CD4-positive, alpha-beta memory T cell (primary cell): ENCODE measurements around the gene CD53. TPM values are rescaled to one million over a fixed set of nuclear protein-coding genes. Genes with fewer than 3 reads are reported as not detected.
"Not testable (repeated sequence)": the region's sequence is repeated elsewhere in the genome, so short reads cannot be mapped to it uniquely, and the experiment has no call there.

ENCODE experiments used
- CTCF ChIA-PET: fragments of 350-600 bp; sonication (Branson Sonifier 250); formaldehyde crosslinking; loops from one replicate; lab custom pipeline; 2021; ENCODE audit warnings: inconsistent platforms; ENCODE audit not compliant: partially characterized antibody; lab: Charles Lee
- POLR2A ChIA-PET: fragments of 350-600 bp; sonication (Branson Sonifier 250); formaldehyde crosslinking; loops from one replicate; lab custom pipeline; 2021; ENCODE audit not compliant: partially characterized antibody; lab: Charles Lee
- DNase-seq, 5 donors: peaks; one replicate each; pipeline versions ENCODE4 v3.0.0 to v3.0.0-alpha.2; 2020 to 2022; ENCODE audit warnings: mixed read lengths in 1 of 5
- H3K27ac ChIP-seq: one replicate; pipeline ENCODE4 v1.7.0; 2013; ENCODE audit warnings: low read depth, low read length
- H3K27me3 ChIP-seq: 2 replicates; pipeline ENCODE4 v1.7.0; 2013; ENCODE audit warnings: mild to moderate bottlenecking, low read length, moderate library complexity; ENCODE audit not compliant: insufficient read depth
- H3K36me3 ChIP-seq: 2 replicates; pipeline ENCODE4 v1.7.0; 2013; ENCODE audit warnings: mild to moderate bottlenecking, low read length, moderate library complexity; ENCODE audit not compliant: insufficient read depth
- H3K4me1 ChIP-seq: 2 replicates; pipeline ENCODE4 v1.7.0; 2013; ENCODE audit warnings: mild to moderate bottlenecking, low read length, moderate library complexity; ENCODE audit not compliant: insufficient read depth
- H3K4me3 ChIP-seq, 2 donors: one replicate each; pipeline ENCODE4 v1.7.0; 2013; ENCODE audit warnings: low read length in 2 of 2, mild to moderate bottlenecking in 1 of 2
- H3K9me3 ChIP-seq, 2 donors: one replicate each; pipeline ENCODE4 v1.7.0; 2013; ENCODE audit warnings: low read length in 2 of 2, control low read depth in 1 of 2; ENCODE audit not compliant: control insufficient read depth in 1 of 2
- H3K27ac Mint-ChIP-seq, 7 donors: one replicate each; pipeline ENCODE4 v1.8.0; 2020 to 2021; ENCODE audit warnings: mixed read lengths in 7 of 7, mild to moderate bottlenecking in 6 of 7, inconsistent platforms in 3 of 7, moderate library complexity in 3 of 7
- H3K27me3 Mint-ChIP-seq, 2 donors: one replicate each; pipeline ENCODE4 v1.8.0; 2020 to 2021; ENCODE audit warnings: mixed read lengths in 2 of 2
- H3K36me3 Mint-ChIP-seq, 2 donors: one replicate each; pipeline ENCODE4 v1.8.0; 2020 to 2021; ENCODE audit warnings: mixed read lengths in 2 of 2, inconsistent platforms in 1 of 2, mild to moderate bottlenecking in 1 of 2
- H3K4me1 Mint-ChIP-seq, 4 donors: one replicate each; pipeline ENCODE4 v1.8.0; 2020 to 2021; ENCODE audit warnings: mixed read lengths in 4 of 4, mild to moderate bottlenecking in 1 of 4
- H3K4me3 Mint-ChIP-seq, 8 donors: one replicate each; pipeline ENCODE4 v1.8.0; 2020 to 2021; ENCODE audit warnings: mixed read lengths in 8 of 8, mild to moderate bottlenecking in 7 of 8, moderate library complexity in 6 of 8, inconsistent platforms in 3 of 8
- H3K9me3 Mint-ChIP-seq, 8 donors: one replicate each; pipeline ENCODE4 v1.8.0; 2020 to 2021; ENCODE audit warnings: mixed read lengths in 8 of 8, mild to moderate bottlenecking in 5 of 8, inconsistent platforms in 3 of 8, moderate library complexity in 1 of 8
- intact Hi-C: fragments of 100-400 bp; cut with micrococcal nuclease; formaldehyde crosslinking; loops from one replicate; pipeline ENCODE4 v1.15.1; 2023
- polyA plus RNA-seq, 2 donors: library from polyadenylated mRNA; unstranded; fragments of 300-500 nt; fragmentation: Illumina TruSeq; gene quantifications; one replicate each; pipeline ENCODE4 v1.2.3, GENCODE V29; 2021
- total RNA-seq, 2 experiments: library from RNA; stranded (reverse); gene quantifications; one replicate each; pipeline ENCODE4 v1.2.3, GENCODE V29; 2021

Gene CD53
- total and polyA plus RNA-seq, 4 experiments from 2014 or later, result 337 to 1,003 (median 663) TPM

DNA sequence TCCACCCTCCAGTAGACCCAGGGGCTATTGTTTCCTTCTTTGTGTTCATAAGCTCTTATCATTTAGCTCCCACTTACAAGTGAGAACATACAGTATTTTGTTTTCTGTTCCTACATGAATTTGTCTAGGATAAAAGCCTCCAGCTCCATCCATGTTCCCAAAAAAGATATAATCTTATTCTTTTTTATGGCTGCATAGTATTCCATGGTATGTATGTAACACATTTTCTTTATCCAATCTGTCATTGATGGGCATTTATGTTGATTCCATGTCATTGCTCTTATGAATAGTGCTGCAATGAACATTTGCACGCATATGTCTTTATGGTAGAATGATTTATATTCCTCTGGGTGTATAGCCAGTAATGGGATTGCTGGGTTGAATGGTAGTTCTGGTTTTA, 11.0 kb upstream of the CD53 start:
- H3K9me3 ChIP-seq, H3K36me3 ChIP-seq, H3K4me3 ChIP-seq, H3K4me1 ChIP-seq, H3K27me3 ChIP-seq, H3K27me3 Mint-ChIP-seq, intact Hi-C loops, H3K36me3 Mint-ChIP-seq, H3K4me1 Mint-ChIP-seq, H3K4me3 Mint-ChIP-seq, DNase-seq, H3K27ac ChIP-seq: not testable (repeated sequence)
- POLR2A ChIA-PET, result interaction anchor here (1.3 to 1.5 kb wide), 2 partner anchors 9 to 11 kb away, joined by 5 to 7 read pairs; partner anchors contain the start of gene CD53
- peak overlapping the region in 1 of 7 donors; percentile 12 for H3K27ac Mint-ChIP-seq
- peaks cover 0 to 39% (median 17%) of the 10 kb centered on the region in 8 donors for H3K9me3 Mint-ChIP-seq
- CTCF ChIA-PET, result interaction anchor here (1.3 kb wide), 1 partner anchor 92 kb away, joined by 3 read pairs; no protein-coding TSS in a partner anchor

DNA sequence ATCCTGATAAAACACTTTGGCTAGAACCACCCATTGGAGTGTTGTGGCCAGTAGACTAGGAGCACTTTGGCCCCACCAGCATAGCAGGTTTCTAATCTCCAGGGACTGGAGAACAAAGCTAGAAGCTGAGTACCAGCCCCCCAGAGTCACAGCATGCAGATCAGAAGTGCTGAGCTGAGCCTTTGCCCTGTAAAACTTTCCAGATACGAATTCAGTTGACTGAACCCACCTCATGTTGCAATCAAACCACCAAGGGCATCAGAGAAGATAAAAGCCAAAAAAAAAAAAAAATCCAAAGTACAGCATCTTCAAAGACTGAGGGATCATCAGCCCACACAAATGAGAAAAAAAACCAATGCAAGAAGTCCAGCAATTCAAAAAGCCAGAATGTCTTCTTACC, 8.7 kb upstream of the CD53 start:
- ChIA-PET POLR2A (interaction anchor here (0.7 to 1.2 kb wide), 2 partner anchors 9 to 192 kb away, joined by 3 read pairs; partner anchors contain the start of gene CD53), CTCF (interaction anchor here (1.0 to 1.1 kb wide), 3 partner anchors 128 to 404 kb away, joined by 3 to 5 read pairs (median 3); no protein-coding TSS in a partner anchor)
- Histone ChIP-seq H3K36me3 (no peaks in the 10 kb centered on the region), H3K9me3 (peaks cover 0 to 4% of the 10 kb centered on the region in 2 donors), H3K4me1 (peaks cover 8% of the 10 kb centered on the region), H3K27ac (no peak overlapping the region), H3K4me3 (no peak overlapping the region), H3K27me3 (no peaks in the 10 kb centered on the region)
- Mint-ChIP-seq H3K27me3 (peaks cover 0 to 1% of the 10 kb centered on the region in 2 donors), H3K4me1 (peaks cover 5 to 25% (median 8%) of the 10 kb centered on the region in 4 donors), H3K36me3 (peaks cover 0 to 8% of the 10 kb centered on the region in 2 donors), H3K27ac (no peak overlapping the region), H3K9me3 (peaks cover 0 to 52% (median 20%) of the 10 kb centered on the region in 8 donors), H3K4me3 (peak overlapping the region in 1 of 8 donors; percentile 11)
- intact Hi-C loops, result no loop called here
- DNase-seq, result no peak

GRCh38 chr1:110870721-110871388, 2.1 kb upstream of the CD53 start:
- intact Hi-C loops, result loop anchor here (5.0 to 10.0 kb wide), 3 partner anchors 226 to 726 kb away; partner anchors contain the start of gene KCNC4
- H3K4me3 Mint-ChIP-seq, result peak overlapping the region; percentile 2 to 100 (median 47)
- H3K9me3 ChIP-seq, result no peaks in the 10 kb centered on the region
- no peak overlapping the region for H3K4me3 ChIP-seq
- no peak for DNase-seq
- H3K27me3 Mint-ChIP-seq, result no peaks in the 10 kb centered on the region
- peak overlapping the region; percentile 88 for H3K27ac ChIP-seq
- CTCF ChIA-PET, result interaction anchor here (1.3 to 1.8 kb wide), 3 partner anchors 8 to 88 kb away, joined by 3 to 5 read pairs (median 5); no protein-coding TSS in a partner anchor
- H3K36me3 ChIP-seq, result no peaks in the 10 kb centered on the region
- peaks cover 29 to 71% (median 38%) of the 10 kb centered on the region in 4 donors for H3K4me1 Mint-ChIP-seq
- peaks cover 12 to 29% of the 10 kb centered on the region in 2 donors for H3K36me3 Mint-ChIP-seq
- peak overlapping the region; percentile 93 to 99 (median 98) for H3K27ac Mint-ChIP-seq
- H3K4me1 ChIP-seq, result peaks cover 32% of the 10 kb centered on the region
- no peaks in the 10 kb centered on the region for H3K27me3 ChIP-seq
- H3K9me3 Mint-ChIP-seq, result peaks cover 0 to 22% (median 6%) of the 10 kb centered on the region in 8 donors
- POLR2A ChIA-PET, result interaction anchor here (1.2 to 5.3 kb wide), 5 partner anchors 9 to 93 kb away, joined by 5 to 69 read pairs (median 6); partner anchors contain the start of gene LRIF1

DNA sequence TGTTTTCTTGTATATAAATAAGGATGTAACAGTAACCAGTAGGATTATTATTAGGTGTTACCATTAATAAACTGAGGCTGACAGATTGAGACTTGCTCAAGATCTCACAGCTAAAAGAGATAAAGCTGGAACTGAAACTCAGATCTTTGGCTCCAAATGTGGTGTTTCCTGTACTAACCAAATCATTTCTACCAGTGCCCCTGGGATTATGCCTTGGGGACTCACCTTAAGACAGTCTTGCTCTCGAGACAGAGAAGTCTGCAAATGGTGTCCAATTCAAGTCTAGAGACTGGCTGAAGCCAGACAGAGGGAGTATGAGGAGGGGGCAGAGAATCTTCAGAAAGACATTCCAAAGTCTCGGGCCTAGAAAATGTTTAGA, 593 bp upstream of the CD53 start:
- ChIA-PET POLR2A (interaction anchor here (0.6 to 5.3 kb wide), 13 partner anchors 8 to 356 kb away, joined by 3 to 69 read pairs (median 6); partner anchors contain the start of genes CHI3L2, KCNA3 and LRIF1), CTCF (interaction anchor here (1.0 to 3.1 kb wide), 5 partner anchors 43 to 158 kb away, joined by 3 to 15 read pairs (median 5); no protein-coding TSS in a partner anchor)
- peaks cover 15 to 35% of the 10 kb centered on the region in 2 donors for H3K36me3 Mint-ChIP-seq

GRCh38 chr1:110873856-110874255, 908 bp downstream of the CD53 start:
- Mint-ChIP-seq H3K4me1 (peaks cover 44 to 75% (median 51%) of the 10 kb centered on the region in 4 donors), H3K27me3 (no peaks in the 10 kb centered on the region), H3K4me3 (peak overlapping the region; percentile 94 to 100 (median 98)), H3K9me3 (no peaks in the 10 kb centered on the region), H3K27ac (peak overlapping the region; percentile 93 to 99 (median 98)), H3K36me3 (peaks cover 24 to 45% of the 10 kb centered on the region in 2 donors)
- Histone ChIP-seq H3K27ac (peak overlapping the region; percentile 88), H3K4me1 (peaks cover 56% of the 10 kb centered on the region), H3K27me3 (no peaks in the 10 kb centered on the region), H3K36me3 (no peaks in the 10 kb centered on the region), H3K4me3 (peak overlapping the region; percentile 79 to 92), H3K9me3 (no peaks in the 10 kb centered on the region)
- ChIA-PET POLR2A (interaction anchor here (0.6 to 5.3 kb wide), 23 partner anchors 11 to 342 kb away, joined by 3 to 69 read pairs (median 5); partner anchors contain the start of genes CEPT1, DRAM2, KCNA3 and LRIF1), CTCF (interaction anchor here (1.5 to 3.2 kb wide), 6 partner anchors 17 to 254 kb away, joined by 3 to 15 read pairs (median 8); no protein-coding TSS in a partner anchor)
- intact Hi-C loops, result loop anchor here (1.0 to 10.0 kb wide), 7 partner anchors 43 to 839 kb away; partner anchors contain the start of genes KCNC4, LRIF1 and STRIP1
- peak in 2 of 5 donors; percentile 3 to 54 for DNase-seq

More for the DNA sequence above, 593 bp upstream of the CD53 start:
- no peaks in the 10 kb centered on the region for H3K27me3 Mint-ChIP-seq
- H3K4me3 ChIP-seq, result peak overlapping the region; percentile 79 to 92
- H3K4me3 Mint-ChIP-seq, result peak overlapping the region; percentile 94 to 100 (median 98)
- no peaks in the 10 kb centered on the region for H3K36me3 ChIP-seq
- no peaks in the 10 kb centered on the region for H3K27me3 ChIP-seq
- H3K9me3 ChIP-seq, result no peaks in the 10 kb centered on the region
- H3K9me3 Mint-ChIP-seq, result peaks cover 0 to 9% (median 1%) of the 10 kb centered on the region in 8 donors
- peaks cover 36 to 79% (median 45%) of the 10 kb centered on the region in 4 donors for H3K4me1 Mint-ChIP-seq
- peaks cover 47% of the 10 kb centered on the region for H3K4me1 ChIP-seq
- no peak for DNase-seq
- intact Hi-C loops, result loop anchor here (2.0 to 10.0 kb wide), 4 partner anchors 42 to 725 kb away; partner anchors contain the start of gene KCNC4
- peak overlapping the region; percentile 93 to 99 (median 98) for H3K27ac Mint-ChIP-seq
- peak overlapping the region; percentile 88 for H3K27ac ChIP-seq

DNA sequence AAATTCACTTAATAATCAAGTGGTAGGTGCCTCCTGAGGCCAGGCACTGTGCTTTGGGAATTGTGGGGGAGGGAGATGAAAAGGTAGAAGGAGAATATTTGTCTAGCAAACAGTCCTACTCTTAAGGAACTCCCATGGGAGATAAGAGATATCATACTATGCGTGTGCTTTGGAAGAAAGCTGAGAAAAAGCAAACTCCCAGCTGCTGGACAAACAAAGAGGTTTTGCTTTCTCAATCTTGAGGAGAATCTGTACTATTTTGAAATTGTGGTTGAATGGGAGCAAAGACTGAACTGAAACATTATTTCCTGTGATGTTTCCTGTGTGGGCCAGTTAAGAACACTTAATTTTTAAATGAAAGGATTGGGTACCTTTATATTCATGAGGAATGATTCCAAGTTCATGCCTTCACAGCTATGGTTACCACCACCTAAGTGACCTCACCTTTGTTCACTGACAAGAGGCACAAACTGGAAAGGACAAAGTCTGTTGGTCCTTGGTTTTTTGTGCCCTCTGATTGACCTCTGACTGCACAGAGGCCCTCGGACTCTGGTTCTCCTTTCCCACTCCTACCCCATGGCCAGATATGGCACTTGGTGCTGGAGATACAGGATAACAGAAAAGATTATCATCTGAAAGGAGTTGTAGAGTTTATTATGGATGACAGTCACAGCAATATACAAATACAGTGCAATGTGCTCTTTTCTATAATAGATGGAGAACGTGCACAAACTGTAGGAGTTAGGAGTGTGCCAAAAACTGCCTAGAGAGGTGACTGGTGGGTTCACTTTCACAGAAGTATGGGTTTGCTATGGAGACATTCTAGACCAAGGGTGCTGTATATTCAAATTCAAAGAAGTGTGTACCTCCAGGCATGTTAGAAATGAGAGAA, 1.6 kb downstream of the CD53 start:
- H3K36me3 Mint-ChIP-seq, result peaks cover 24 to 47% of the 10 kb centered on the region in 2 donors
- no peaks in the 10 kb centered on the region for H3K9me3 Mint-ChIP-seq
- DNase-seq, result peak; percentile 31 to 53 (median 39)
- H3K27ac Mint-ChIP-seq, result peak overlapping the region; percentile 93 to 99 (median 98)
- Histone ChIP-seq H3K36me3 (no peaks in the 10 kb centered on the region), H3K4me3 (peak overlapping the region; percentile 79 to 92), H3K27ac (peak overlapping the region; percentile 88), H3K9me3 (no peaks in the 10 kb centered on the region), H3K27me3 (no peaks in the 10 kb centered on the region), H3K4me1 (peaks cover 61% of the 10 kb centered on the region)
- H3K4me1 Mint-ChIP-seq, result peaks cover 47 to 75% (median 54%) of the 10 kb centered on the region in 4 donors
- ChIA-PET CTCF (interaction anchor here (1.0 to 3.2 kb wide), 7 partner anchors 17 to 255 kb away, joined by 3 to 15 read pairs (median 6); partner anchors contain the start of gene LRIF1), POLR2A (interaction anchor here (0.6 to 5.3 kb wide), 26 partner anchors 11 to 342 kb away, joined by 3 to 69 read pairs (median 6); partner anchors contain the start of genes CEPT1, DRAM2, KCNA3 and LRIF1)
- H3K4me3 Mint-ChIP-seq, result peak overlapping the region; percentile 94 to 100 (median 98)
- H3K27me3 Mint-ChIP-seq, result no peaks in the 10 kb centered on the region
- intact Hi-C loops, result loop anchor here (1.0 to 10.0 kb wide), 9 partner anchors 9 to 840 kb away; partner anchors contain the start of genes KCNC4, RBM15 and STRIP1
